Heart left ventricle (tissue), 16 donors: ENCODE measurements around the gene KHK. TPM values are rescaled to one million over a fixed set of nuclear protein-coding genes. Genes with fewer than 3 reads are reported as not detected.

Experiments used
- ATAC-seq, 4 donors: fragments of 200-7000 bp; cut with Tn5 transposase; one replicate each; pipeline ENCODE4 v1.9.1; 2020 to 2022; ENCODE audit warnings: moderate library complexity in 4 of 4, mild to moderate bottlenecking in 3 of 4, moderate number of reproducible peaks in 1 of 4
- DNase-seq, 5 donors: peaks; one replicate each; pipeline ENCODE4 v3.0.0-alpha.2; 2020
- H3K27ac ChIP-seq, 12 donors: fragments of 200-600 bp; sonication (generic) in 4 of 12; one replicate each; pipeline versions ENCODE4 v1.5.0 to v1.8.0; 2016 to 2022; ENCODE audit warnings: mild to moderate bottlenecking in 2 of 12
- H3K27me3 ChIP-seq, 9 donors: fragments of 200-600 bp; sonication (generic) in 2 of 9; one replicate each; pipeline versions ENCODE4 v1.5.1 to v1.8.0; 2016 to 2022; ENCODE audit warnings: mild to moderate bottlenecking in 3 of 9
- H3K36me3 ChIP-seq, 9 donors: fragments of 200-600 bp; sonication (generic) in 2 of 9; one replicate each; pipeline versions ENCODE4 v1.5.0 to v1.8.0; 2018 to 2022; ENCODE audit warnings: mild to moderate bottlenecking in 2 of 9
- H3K4me1 ChIP-seq, 12 donors: fragments of 200-600 bp; sonication (generic) in 4 of 12; one replicate each; pipeline versions ENCODE4 v1.5.0 to v1.8.0; 2016 to 2022; ENCODE audit warnings: mild to moderate bottlenecking in 3 of 12
- H3K4me3 ChIP-seq, 12 donors: fragments of 200-600 bp; sonication (generic) in 4 of 12; one replicate each; pipeline versions ENCODE4 v1.5.0 to v1.8.0; 2017 to 2022; ENCODE audit warnings: mild to moderate bottlenecking in 9 of 12, moderate library complexity in 4 of 12
- H3K9me3 ChIP-seq, 12 donors: fragments of 200-600 bp; sonication (generic) in 4 of 12; one replicate each; pipeline versions ENCODE4 v1.5.0 to v1.8.0; 2016 to 2022; ENCODE audit warnings: mild to moderate bottlenecking in 1 of 12
- CTCF ChIP-seq, 12 donors: fragments of 200-600 bp; sonication (generic) in 4 of 12; IDR thresholded peaks; one replicate each; pipeline versions ENCODE4 v1.5.0 to v1.8.0; 2018 to 2022; ENCODE audit warnings: antibody characterized with exemption in 12 of 12, mild to moderate bottlenecking in 5 of 12
- POLR2A ChIP-seq, 2 donors: fragments of 450-650 bp; IDR thresholded peaks; one replicate each; pipeline ENCODE4 v1.6.1; 2017; ENCODE audit warnings: antibody characterized with exemption in 2 of 2, mild to moderate bottlenecking in 2 of 2, moderate library complexity in 2 of 2
- WGBS, 4 donors: extraction: QIAGEN DNeasy Blood & Tissue Kit in 2 of 4; methylation state at CpG; one replicate each; pipeline versions ENCODE4 v1.1.5 to v1.1.7; 2013 to 2018; 5-methylcytosine and 5-hydroxymethylcytosine counted together
- intact Hi-C, 10 donors: fragments of 100-400 bp; cut with DNase I; formaldehyde crosslinking; loops; one replicate each; pipeline versions ENCODE4 v1.11.1 to v1.14.2; 2022
- polyA plus RNA-seq, 2 donors: library from polyadenylated mRNA; stranded (reverse); fragments of 200-250 nt; gene quantifications; one replicate each; pipeline ENCODE4 v1.2.3, GENCODE V29; 2013
- total RNA-seq, 9 donors: library from RNA; depleted of rRNA in 2 of 9; stranded (reverse); fragments of >200 nt in 2 of 9; fragmentation: NEBNext Ultra II Directional in 3 of 9; extraction: Animal tissue kit (Norgen Biotek cat#: 25700) in 3 of 9; gene quantifications; one replicate each; pipeline versions ENCODE4 v1.1.0 to v1.2.4, GENCODE V29; 2016 to 2023
- donor health status: ischemic (EF 13 %, LVEDD 7.1; RV severe dilation, severe dysfunction).
- donor health status: healthy with polysubstance abuse.
- donor health status: DM: no; HTN: yes; CAD: no.
- donor health status: DM: no; HTN: no; CAD: no.
- donor health status: ischemic (EF 25% LVEDD 6.9; RV normal size, moderate dysfunction).
- donor health status: ischemic (EF 25% LVEDD 5.7; RV mildly dilated, moderate dysfunction).
- donor health status: healthy.
- donor health status: DM: yes; HTN: yes; CAD: no.
- donor health status: ischemic (EF 35%, LVEDD 5.7; RV mildly dilated, moderate dysfunction).
- donor health status: nonischemic (EF 11% LVEDD 7.7; RV severe dilation, severe dysfunction).
- donor health status: DM: yes; HTN: yes; CAD: no.
- donor health status: PGD.
- donor health status: ischemic (EF 29% LVEDD 5.4; RV normal size, mild dysfunction).
- donor health status: nonischemic (EF 23%, LVEDD 6.1; RV moderate dilation, normal function).

Gene KHK
- total and polyA plus RNA-seq, 11 donors: 0.89 to 3.9 (median 1.8) TPM

DNA sequence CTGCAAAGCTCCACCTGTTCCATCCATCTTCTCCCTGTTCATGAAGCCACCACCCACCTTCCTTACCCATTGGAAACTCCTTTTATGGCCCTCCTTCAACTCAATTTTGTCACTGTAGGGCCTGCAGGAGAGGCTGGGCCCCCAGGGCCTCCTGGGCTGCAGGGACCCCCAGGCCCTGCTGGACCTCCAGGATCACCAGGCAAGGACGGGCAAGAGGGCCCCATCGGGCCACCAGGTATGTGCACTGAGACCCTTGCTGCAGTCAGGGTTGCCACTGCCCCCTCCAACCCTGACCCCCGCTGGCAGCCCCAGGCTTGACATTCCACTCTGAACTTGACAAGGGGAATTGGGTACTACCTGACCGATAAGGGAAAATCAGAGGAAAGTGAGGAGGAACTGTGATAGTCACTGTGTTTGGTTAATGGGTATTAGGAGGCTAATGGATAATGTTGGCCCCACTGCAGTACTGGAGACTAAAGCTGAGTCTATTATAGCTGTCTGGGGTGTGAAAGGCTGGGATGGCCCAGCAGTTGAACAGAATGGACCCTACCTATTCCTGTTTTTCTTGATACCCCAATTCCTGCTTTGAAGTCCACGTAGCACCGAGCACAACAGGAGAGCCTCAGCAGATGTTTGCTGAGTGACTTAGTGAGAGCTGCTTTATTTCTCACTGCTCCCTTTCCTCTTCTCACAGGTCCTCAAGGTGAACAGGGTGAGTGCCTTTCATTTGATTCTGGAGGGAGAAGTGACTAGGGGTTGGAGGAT, 2.1 kb upstream of the KHK start:
- no peak overlapping the region for H3K4me3 ChIP-seq
- peaks cover 0 to 3% (median 0%) of the 10 kb centered on the region in 9 donors for H3K36me3 ChIP-seq
- H3K27ac ChIP-seq: peak overlapping the region in 1 of 12 donors; percentile 96
- no peaks in the 10 kb centered on the region for H3K27me3 ChIP-seq
- 81 to 97% (median 87%) methylated on average over 6 of the region's 6 CpGs for WGBS, 4 donors
- no peaks in the 10 kb centered on the region for H3K9me3 ChIP-seq
- intact Hi-C loops: loop anchor here in 9 of 10 donors (1.0 to 10.0 kb wide), 6 partner anchors 32 to 124 kb away; partner anchors contain the start of genes TMEM214 (in 8 of the 9) and AGBL5 (in 1 of the 9)
- DNase-seq (no peak), ATAC-seq (no peak)
- H3K4me1 ChIP-seq: peaks cover 4 to 55% (median 34%) of the 10 kb centered on the region in 12 donors
- no peak for TF ChIP-seq CTCF (IDR thresholded peaks at IDR 0.05)

DNA sequence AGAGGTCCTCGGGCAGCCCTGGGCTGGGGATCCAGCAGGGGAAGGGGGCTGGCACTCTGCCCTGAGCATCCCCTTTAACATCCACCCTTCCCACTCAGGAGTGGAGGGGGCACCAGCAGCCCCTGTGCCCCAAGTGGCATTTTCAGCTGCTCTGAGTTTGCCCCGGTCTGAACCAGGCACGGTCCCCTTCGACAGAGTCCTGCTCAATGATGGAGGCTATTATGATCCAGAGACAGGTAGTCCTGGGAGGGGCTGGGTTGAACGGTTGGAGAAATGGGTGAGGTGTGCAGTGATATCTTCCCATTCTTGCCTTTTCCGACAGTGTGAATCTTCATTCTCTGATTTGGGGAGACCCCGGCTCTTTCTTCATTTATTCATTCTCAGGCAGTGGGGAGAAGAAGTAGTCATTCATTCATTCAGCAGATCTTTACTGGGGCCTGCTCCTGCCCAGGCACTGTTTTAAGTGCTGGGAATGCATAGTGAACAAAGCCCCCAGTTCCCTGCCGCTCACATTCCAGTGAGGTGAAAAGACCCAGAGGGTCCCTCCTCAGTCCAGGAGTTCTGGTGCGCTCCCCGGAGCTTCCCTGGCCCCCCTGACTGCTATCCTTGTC, 1.4 kb upstream of the KHK start:
- DNase-seq (no peak), ATAC-seq (no peak)
- Histone ChIP-seq H3K4me1 (peaks cover 4 to 55% (median 33%) of the 10 kb centered on the region in 12 donors), H3K27me3 (no peaks in the 10 kb centered on the region), H3K36me3 (peaks cover 0 to 3% (median 0%) of the 10 kb centered on the region in 9 donors), H3K27ac (peak overlapping the region; percentile 78 to 96 (median 94)), H3K9me3 (no peaks in the 10 kb centered on the region), H3K4me3 (peak overlapping the region in 11 of 12 donors; percentile 58 to 88 (median 76))
- TF ChIP-seq POLR2A (IDR thresholded peaks at IDR 0.05) (no peak), CTCF (IDR thresholded peaks at IDR 0.05) (no peak)
- intact Hi-C loops: loop anchor here in 8 of 10 donors (1.0 to 10.0 kb wide), 6 partner anchors 33 to 124 kb away; partner anchors contain the start of genes TMEM214 (in 5 of the 8) and AGBL5 (in 1 of the 8)
- WGBS, 4 donors: 47 to 60% (median 51%) methylated on average over 9 to 10 of the region's 10 CpGs

- Histone ChIP-seq H3K27ac (peak overlapping the region; percentile 78 to 96 (median 94)), H3K27me3 (no peaks in the 10 kb centered on the region), H3K36me3 (peaks cover 0 to 3% (median 0%) of the 10 kb centered on the region in 9 donors), H3K9me3 (no peaks in the 10 kb centered on the region), H3K4me3 (peak overlapping the region; percentile 54 to 88 (median 74)), H3K4me1 (peaks cover 4 to 50% (median 29%) of the 10 kb centered on the region in 12 donors)
- intact Hi-C loops: loop anchor here (1.0 to 10.0 kb wide), 8 partner anchors 33 to 125 kb away; partner anchors contain the start of genes TMEM214 (in 5 of the 10) and AGBL5 (in 3 of the 10)
- TF ChIP-seq POLR2A (IDR thresholded peaks at IDR 0.05) (peak in 1 of 2 donors; percentile 36), CTCF (IDR thresholded peaks at IDR 0.05) (peak in 11 of 12 donors; percentile 20 to 71 (median 47))
- ATAC-seq (peak; percentile 27 to 65 (median 60)), DNase-seq (peak; percentile 81 to 90 (median 86))
- WGBS, 4 donors: 0 to 2% (median 1%) methylated on average over 24 to 38 of the region's 38 CpGs
Observed at GRCh38 chr2:27085673-27086089, 891 bp upstream of the KHK start.
